Brain microvascular endothelial cell (primary cell): ENCODE results near the gene KCTD18.

Experiments
- DNase-seq: peaks from one replicate; pipeline ENCODE4 v3.0.0-alpha.2; 2020
- H3K27ac ChIP-seq: fragments of 250-450 bp; sonication (Bioruptor Pico); 2 replicates; pipeline ENCODE4 v1.5.1; 2020; ENCODE audit warnings: mild to moderate bottlenecking, moderate library complexity
- H3K27me3 ChIP-seq: fragments of 250-450 bp; sonication (Bioruptor Pico); replicated peaks from 2 replicates; pipeline ENCODE4 v1.5.1; 2020; ENCODE audit warnings: mild to moderate bottlenecking
- H3K36me3 ChIP-seq: fragments of 250-450 bp; sonication (Bioruptor Pico); replicated peaks from 2 replicates; pipeline ENCODE4 v1.5.1; 2020; ENCODE audit warnings: mild to moderate bottlenecking
- H3K4me3 ChIP-seq: 2 replicates; pipeline ENCODE4 v1.5.1; 2011; ENCODE audit warnings: low read depth, mild to moderate bottlenecking, control low read depth, low read length, moderate library complexity
- CTCF ChIP-seq: IDR thresholded peaks from 2 replicates; pipeline ENCODE4 v1.5.1; 2011; ENCODE audit warnings: low read depth, mild to moderate bottlenecking, moderate library complexity, low read length, control low read depth, inconsistent platforms; ENCODE audit errors: missing control alignments
- in situ Hi-C: cut with HindIII; loops from 2 replicates; pipeline ENCODE4 v1.10.0; 2017; ENCODE audit warnings: low sequenced_read_pairs, low pct_ligation_motif_present

The KCTD18 gene

GRCh38 chr2:200525882-200526651 lies 16.2 kb upstream of the KCTD18 start, which contains the start of gene SGO2:
TSS of gene SGO2 (plus strand) at chr2:200526207. CDS start at chr2:200532976, 6,769 bp downstream.
- TF ChIP-seq CTCF = peak; percentile 26
- H3K4me3 ChIP-seq = peak within 1 kb of the TSS; percentile 89
- in situ Hi-C loops = no loop called here
- peak within 1 kb of the TSS; percentile 28 for H3K27ac ChIP-seq
- H3K27me3 ChIP-seq = no peaks in the 10 kb centered on the region
- peak; percentile 92 for DNase-seq
- H3K36me3 ChIP-seq = no peaks in the 10 kb centered on the region

- DNase-seq = no peak
- Histone ChIP-seq H3K27me3 (no peaks in the 10 kb centered on the region), H3K27ac (no peak overlapping the region), H3K4me3 (peak overlapping the region; percentile 89), H3K36me3 (no peaks in the 10 kb centered on the region)
- TF ChIP-seq CTCF = no peak
- in situ Hi-C loops = no loop called here
Measured at GRCh38 chr2:200525551-200525881, 15.6 kb upstream of the KCTD18 start.

- H3K4me3 ChIP-seq = no peak overlapping the region
Measured at GRCh38 chr2:200525066-200525465, 15.2 kb upstream of the KCTD18 start.

GRCh38 chr2:200523604-200524003 lies 13.7 kb upstream of the KCTD18 start:
- no peak overlapping the region for H3K27ac ChIP-seq
- no peak for TF ChIP-seq CTCF
- DNase-seq = no peak
- H3K27me3 ChIP-seq = no peaks in the 10 kb centered on the region
- in situ Hi-C loops = no loop called here
- no peaks in the 10 kb centered on the region for H3K36me3 ChIP-seq
- H3K4me3 ChIP-seq = no peak overlapping the region

More at GRCh38 chr2:200525066-200525465, 15.2 kb upstream of the KCTD18 start:
- Histone ChIP-seq H3K27me3 (no peaks in the 10 kb centered on the region), H3K27ac (no peak overlapping the region), H3K36me3 (no peaks in the 10 kb centered on the region)
- no peak for DNase-seq
- in situ Hi-C loops = no loop called here
- TF ChIP-seq CTCF = no peak

- no peak for TF ChIP-seq CTCF
- in situ Hi-C loops = no loop called here
- no peak overlapping the region for H3K27ac ChIP-seq
- no peaks in the 10 kb centered on the region for H3K27me3 ChIP-seq
- DNase-seq = no peak
- no peaks in the 10 kb centered on the region for H3K36me3 ChIP-seq
- no peak overlapping the region for H3K4me3 ChIP-seq
Measured at GRCh38 chr2:200523158-200523557, 13.3 kb upstream of the KCTD18 start.

- Histone ChIP-seq H3K36me3 (no peaks in the 10 kb centered on the region), H3K4me3 (no peak overlapping the region), H3K27me3 (no peaks in the 10 kb centered on the region), H3K27ac (no peak overlapping the region)
- no peak for DNase-seq
- no peak for TF ChIP-seq CTCF
- in situ Hi-C loops = no loop called here
Measured at GRCh38 chr2:200515155-200515554, 5.3 kb upstream of the KCTD18 start.
